Measurements from ENCODE around the gene ABCA13.

Gene ABCA13

GRCh38 chr7:48658138-48658537 is 486.9 kb downstream of the ABCA13 start:
- TF ChIP-seq REST (IDR thresholded peaks at IDR 0.05; ENCODE audit: insufficient read depth in 1 of 2, low read depth in 2 of 2, low read length in 2 of 2) (no peak), TAF1 (IDR thresholded peaks at IDR 0.05; ENCODE audit: borderline replicate concordance, insufficient read depth, low read length) (no peak)

GRCh38 chr7:48660306-48660870 is 489.1 kb downstream of the ABCA13 start:
- TF ChIP-seq TAF1 (IDR thresholded peaks at IDR 0.05; ENCODE audit: borderline replicate concordance, insufficient read depth, low read length) (no peak), POLR2AphosphoS5 (IDR thresholded peaks at IDR 0.05; ENCODE audit: low read depth, low read length) (no peak), REST (IDR thresholded peaks at IDR 0.05; ENCODE audit: insufficient read depth in 1 of 2, low read depth in 2 of 2, low read length in 2 of 2) (no peak), SIN3A (IDR thresholded peaks at IDR 0.05; ENCODE audit: borderline replicate concordance, insufficient read depth, low read length) (no peak), FOXP2 (optimal IDR thresholded peaks at IDR 0.05; ENCODE audit: borderline replicate concordance, extremely low read depth, extremely low read length, insufficient read depth) (no peak)

GRCh38 chr7:48664241-48664640 is 493.0 kb downstream of the ABCA13 start:
- TF ChIP-seq TAF1 (IDR thresholded peaks at IDR 0.05; ENCODE audit: borderline replicate concordance, insufficient read depth, low read length), result no peak
- TF ChIP-seq SIN3A (IDR thresholded peaks at IDR 0.05; ENCODE audit: borderline replicate concordance, insufficient read depth, low read length), result no peak
- TF ChIP-seq POLR2AphosphoS5 (IDR thresholded peaks at IDR 0.05; ENCODE audit: low read depth, low read length), result no peak
- TF ChIP-seq FOXP2 (optimal IDR thresholded peaks at IDR 0.05; ENCODE audit: borderline replicate concordance, extremely low read depth, extremely low read length, insufficient read depth), result no peak
- no peak for TF ChIP-seq REST (IDR thresholded peaks at IDR 0.05; ENCODE audit: insufficient read depth in 1 of 2, low read depth in 2 of 2, low read length in 2 of 2)

GRCh38 chr7:48665353-48666135 is 494.3 kb downstream of the ABCA13 start:
- TF ChIP-seq POLR2AphosphoS5 (IDR thresholded peaks at IDR 0.05; ENCODE audit: low read depth, low read length) (no peak), REST (IDR thresholded peaks at IDR 0.05; ENCODE audit: insufficient read depth in 1 of 2, low read depth in 2 of 2, low read length in 2 of 2) (no peak), FOXP2 (optimal IDR thresholded peaks at IDR 0.05; ENCODE audit: borderline replicate concordance, extremely low read depth, extremely low read length, insufficient read depth) (no peak), SIN3A (IDR thresholded peaks at IDR 0.05; ENCODE audit: borderline replicate concordance, insufficient read depth, low read length) (no peak), TAF1 (IDR thresholded peaks at IDR 0.05; ENCODE audit: borderline replicate concordance, insufficient read depth, low read length) (no peak)
